ENCODE measurements around the gene VKORC1.
A peak's percentile ranks its signal among the peaks of the same experiment; 100 is the strongest.

VKORC1 gene

DNA sequence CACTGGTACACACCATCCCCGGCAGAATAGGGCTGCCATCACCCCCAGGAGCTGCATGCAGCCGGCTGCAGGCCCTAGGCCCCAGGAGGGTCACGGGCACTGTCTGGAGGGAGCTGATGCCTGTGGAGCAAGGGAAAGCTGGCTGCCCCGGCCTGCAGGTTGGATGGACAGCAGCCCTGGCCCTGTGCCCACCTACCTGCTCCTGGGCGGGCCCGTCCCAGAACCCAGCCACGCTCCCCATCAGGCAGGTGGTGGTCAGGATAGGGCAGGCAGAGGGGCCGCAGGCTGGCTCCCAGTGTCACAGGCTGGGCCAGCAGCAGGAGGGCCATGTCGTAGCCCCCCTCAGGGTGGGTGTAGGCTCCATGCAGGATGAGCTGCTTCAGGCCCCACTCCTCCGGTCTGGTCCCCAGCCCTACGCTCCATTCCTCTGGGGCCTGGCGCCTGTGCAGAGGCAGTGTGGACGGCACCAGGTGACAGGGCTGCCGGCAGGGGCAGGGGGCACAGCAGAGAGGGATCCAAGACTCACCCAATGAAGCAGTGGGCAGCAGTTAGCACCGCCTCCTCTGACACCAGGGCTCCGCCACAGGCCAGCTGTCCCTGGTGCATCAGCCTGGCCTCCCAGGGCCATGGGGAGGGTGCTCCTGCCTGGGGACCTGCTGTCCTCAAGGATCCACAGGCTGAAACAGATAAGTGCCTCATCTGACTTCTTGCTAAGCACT lies 9.9 kb downstream of the VKORC1 start:
- DNase-seq (ENCODE audit: low read depth, low spot score) = no peak
- H3K27ac ChIP-seq = peak overlapping the region; percentile 17

DNA sequence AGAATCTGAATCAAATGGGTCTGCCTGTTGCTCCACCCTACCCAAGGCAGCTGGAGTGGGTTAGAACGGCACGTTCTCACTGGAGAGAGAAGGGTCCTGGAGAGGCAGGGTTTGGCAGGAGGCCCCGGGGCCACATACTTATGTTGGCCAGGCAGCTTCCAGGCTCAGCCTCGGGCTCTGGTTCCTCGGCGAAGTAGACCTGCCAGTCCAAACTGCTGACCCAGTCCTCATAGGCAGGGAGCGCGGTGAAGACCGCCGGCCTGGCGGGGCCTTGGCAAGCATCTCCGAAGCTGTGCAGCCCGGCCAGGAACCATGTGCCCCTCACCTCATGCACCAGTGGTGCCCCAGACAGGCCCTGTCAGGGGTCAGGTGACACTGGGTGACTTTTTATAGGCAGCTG lies 10.6 kb downstream of the VKORC1 start:
- DNase-seq (ENCODE audit: low read depth, low spot score) = no peak
- H3K27ac ChIP-seq = no peak overlapping the region

DNA sequence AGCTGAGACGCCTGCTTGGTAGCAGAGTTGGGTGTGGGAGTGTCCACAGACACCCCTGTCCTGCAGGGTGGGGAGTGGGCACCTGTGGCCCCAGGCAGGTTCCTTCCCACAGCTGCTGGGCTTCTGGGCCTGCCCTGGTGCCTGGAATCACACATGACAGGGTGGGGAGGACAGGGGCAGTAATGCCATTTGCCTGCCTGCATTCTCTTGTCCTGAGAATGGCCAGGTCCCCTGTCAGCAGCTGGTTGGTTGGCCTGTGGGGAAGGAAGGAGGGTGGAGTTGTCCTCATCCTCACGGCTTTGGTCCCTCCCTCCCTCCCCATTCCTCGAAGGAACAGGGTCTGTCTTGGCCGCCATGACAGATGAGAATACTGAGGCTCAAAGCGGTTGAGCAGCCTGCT lies 11.0 kb downstream of the VKORC1 start:
- no peak for DNase-seq (ENCODE audit: low read depth, low spot score)
- no peak overlapping the region for H3K27ac ChIP-seq

DNA sequence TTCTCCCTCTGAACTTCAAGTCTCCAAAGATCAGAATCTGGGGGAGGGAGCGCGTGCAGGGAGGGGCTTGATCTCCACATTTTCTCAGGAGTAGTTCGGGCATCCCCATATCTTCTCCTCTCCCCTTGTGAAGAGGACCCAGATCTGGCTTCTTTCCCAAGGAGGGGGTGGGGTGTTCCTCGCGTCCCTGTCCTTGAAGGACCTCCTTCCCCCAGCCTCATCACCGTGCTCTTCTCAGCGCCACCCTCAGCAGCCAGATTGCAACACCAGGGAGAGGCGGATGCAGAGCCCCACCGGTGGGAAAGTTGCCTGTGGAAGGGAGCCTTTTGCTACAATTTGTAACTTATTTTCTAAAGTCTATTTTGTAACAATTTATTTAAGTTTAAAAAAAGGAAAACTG lies 11.5 kb downstream of the VKORC1 start:
- DNase-seq (ENCODE audit: low read depth, low spot score) = no peak
- no peak overlapping the region for H3K27ac ChIP-seq

DNA sequence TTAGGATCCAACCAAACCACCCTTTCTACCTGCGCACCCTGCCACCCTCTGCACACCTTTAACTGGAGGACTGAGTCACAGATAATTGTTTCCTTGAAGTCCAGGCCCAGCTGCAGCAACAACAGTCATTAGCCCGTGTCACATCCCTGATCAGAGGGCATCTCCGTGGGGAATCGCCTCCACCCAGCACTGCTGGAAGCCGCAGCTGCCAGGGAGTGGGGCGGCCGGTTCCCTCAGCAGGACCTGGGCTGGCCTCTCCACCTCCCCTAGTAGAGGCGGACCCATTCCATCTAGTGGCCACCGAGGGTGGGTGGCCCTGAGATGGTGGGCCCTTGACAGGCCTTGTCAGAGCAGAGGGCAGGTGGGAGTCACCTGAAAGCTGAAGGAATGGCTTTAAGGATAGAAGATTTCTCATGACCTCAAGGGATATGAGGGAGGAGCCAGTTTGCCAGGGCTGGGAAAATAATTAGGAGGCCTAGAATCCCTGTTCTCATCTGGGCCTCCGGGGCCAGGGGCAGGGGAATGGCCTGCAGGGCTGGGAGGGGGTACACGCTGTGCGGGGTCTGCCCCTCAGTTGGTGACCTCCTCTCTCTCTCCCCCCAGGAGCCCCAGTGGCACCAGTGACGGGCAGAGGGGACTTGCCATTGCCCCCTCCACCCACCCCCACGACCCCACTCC lies 12.1 kb downstream of the VKORC1 start:
- no peak overlapping the region for H3K27ac ChIP-seq
- no peak for DNase-seq (ENCODE audit: low read depth, low spot score)

DNA sequence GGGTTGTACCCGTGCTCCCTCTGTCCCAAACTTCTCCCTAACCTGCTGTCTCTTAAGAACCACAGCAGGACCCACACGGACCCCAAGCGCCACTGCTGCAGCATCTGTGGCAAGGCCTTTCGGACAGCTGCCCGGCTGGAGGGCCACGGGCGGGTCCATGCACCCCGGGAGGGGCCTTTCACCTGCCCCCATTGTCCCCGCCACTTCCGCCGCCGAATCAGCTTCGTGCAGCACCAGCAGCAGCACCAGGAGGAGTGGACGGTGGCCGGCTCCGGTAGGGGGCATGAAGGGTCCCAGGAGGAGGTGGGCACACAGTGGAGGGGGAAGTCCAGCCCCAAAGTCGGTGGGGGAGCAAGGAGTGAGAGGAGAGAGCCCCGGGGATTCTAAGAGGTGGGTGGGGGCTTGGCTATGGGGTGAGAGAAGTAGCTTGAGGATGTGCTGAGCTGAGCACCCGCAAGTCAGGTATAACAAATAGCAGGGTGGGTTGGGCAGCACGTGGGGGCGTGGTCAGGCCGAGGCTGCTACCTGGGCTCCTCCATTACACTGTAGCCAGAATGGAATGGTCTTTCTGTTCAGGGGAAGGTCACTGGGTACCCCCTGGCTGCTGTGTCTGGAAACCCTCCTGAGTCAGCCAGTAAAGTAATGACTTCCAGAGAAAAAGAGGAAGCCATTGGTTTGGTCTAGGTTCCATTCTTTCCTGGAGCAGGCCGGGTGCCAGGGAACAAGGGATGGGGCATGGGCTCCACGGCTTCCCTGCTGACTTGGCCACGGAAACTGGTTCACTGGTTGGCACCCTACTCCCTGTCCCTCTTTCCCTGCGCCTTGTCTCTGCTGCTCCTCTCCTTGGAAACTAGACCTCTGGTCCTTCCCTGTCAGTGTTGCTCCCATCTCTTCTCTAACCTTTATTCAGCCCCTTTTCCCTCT lies 12.9 kb downstream of the VKORC1 start:
- no peak overlapping the region for H3K27ac ChIP-seq
- DNase-seq (ENCODE audit: low read depth, low spot score) = no peak

DNA sequence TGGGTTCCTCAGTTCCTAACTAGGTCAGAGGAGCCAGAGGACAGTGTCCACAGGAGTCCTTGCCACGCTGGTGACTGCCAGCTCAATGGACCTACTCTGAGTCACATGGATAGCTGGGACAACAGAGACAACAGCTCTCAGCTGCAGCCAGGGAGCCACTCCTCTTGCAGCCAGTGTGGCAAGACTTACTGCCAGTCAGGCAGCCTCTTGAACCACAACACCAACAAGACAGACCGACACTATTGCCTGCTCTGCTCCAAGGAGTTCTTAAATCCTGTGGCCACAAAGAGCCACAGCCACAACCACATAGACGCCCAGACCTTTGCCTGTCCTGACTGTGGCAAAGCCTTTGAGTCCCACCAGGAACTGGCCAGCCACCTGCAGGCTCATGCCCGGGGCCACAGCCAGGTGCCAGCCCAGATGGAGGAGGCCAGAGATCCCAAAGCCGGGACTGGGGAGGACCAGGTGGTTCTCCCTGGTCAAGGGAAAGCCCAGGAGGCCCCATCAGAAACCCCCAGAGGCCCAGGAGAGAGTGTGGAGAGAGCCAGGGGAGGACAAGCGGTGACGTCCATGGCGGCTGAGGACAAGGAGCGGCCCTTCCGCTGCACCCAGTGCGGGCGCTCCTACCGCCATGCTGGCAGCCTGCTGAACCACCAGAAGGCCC lies 13.7 kb downstream of the VKORC1 start:
- DNase-seq (ENCODE audit: low read depth, low spot score) = no peak
- no peak overlapping the region for H3K27ac ChIP-seq

DNA sequence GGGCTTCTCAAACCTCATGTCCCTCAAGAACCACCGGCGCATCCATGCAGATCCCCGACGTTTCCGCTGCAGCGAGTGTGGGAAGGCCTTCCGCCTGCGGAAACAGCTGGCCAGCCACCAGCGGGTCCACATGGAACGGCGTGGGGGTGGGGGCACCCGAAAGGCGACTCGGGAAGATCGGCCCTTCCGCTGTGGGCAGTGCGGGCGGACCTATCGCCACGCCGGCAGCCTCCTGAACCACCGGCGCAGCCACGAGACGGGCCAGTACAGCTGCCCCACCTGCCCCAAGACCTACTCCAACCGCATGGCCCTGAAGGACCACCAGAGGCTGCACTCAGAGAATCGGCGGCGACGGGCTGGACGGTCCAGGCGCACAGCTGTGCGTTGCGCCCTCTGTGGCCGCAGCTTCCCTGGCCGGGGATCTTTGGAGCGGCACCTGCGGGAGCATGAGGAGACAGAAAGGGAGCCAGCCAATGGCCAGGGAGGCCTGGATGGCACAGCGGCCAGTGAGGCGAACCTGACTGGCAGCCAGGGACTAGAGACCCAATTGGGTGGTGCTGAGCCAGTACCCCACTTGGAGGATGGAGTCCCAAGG lies 14.5 kb downstream of the VKORC1 start:
- no peak for DNase-seq (ENCODE audit: low read depth, low spot score)
- H3K27ac ChIP-seq = no peak overlapping the region

DNA sequence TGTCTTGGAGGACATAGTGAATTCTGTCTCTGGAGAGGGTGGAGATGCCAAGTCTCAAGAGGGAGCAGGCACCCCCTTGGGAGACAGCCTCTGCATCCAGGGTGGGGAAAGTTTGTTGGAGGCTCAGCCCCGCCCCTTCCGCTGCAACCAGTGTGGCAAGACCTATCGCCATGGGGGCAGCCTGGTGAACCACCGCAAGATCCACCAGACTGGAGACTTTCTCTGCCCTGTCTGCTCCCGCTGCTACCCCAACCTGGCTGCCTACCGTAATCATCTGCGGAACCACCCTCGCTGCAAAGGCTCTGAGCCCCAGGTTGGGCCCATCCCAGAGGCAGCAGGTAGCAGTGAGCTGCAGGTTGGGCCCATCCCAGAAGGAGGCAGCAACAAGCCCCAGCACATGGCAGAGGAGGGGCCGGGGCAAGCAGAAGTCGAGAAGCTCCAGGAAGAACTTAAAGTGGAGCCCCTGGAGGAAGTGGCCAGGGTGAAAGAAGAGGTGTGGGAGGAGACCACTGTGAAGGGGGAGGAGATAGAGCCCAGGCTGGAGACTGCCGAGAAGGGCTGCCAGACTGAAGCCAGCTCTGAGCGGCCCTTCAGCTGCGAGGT lies 15.2 kb downstream of the VKORC1 start:
- no peak overlapping the region for H3K27ac ChIP-seq
- DNase-seq (ENCODE audit: low read depth, low spot score) = no peak

DNA sequence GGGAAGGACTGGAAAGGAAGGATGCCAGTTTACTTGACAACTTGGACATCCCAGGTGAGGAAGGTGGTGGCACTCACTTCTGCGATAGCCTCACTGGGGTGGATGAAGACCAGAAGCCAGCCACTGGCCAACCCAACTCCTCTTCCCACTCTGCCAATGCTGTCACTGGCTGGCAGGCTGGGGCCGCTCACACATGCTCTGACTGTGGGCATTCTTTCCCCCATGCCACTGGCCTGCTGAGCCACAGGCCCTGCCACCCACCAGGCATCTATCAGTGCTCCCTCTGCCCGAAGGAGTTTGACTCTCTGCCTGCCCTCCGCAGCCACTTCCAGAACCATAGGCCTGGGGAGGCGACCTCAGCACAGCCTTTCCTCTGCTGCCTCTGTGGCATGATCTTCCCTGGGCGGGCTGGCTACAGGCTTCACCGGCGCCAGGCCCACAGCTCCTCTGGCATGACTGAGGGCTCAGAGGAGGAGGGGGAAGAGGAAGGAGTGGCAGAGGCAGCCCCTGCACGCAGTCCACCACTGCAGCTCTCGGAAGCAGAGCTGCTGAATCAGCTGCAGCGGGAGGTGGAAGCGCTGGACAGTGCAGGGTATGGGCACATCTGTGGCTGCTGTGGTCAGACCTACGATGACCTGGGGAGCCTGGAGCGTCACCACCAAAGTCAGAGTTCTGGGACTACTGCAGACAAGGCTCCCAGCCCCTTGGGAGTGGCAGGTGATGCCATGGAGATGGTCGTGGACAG lies 15.8 kb downstream of the VKORC1 start:
- DNase-seq (ENCODE audit: low read depth, low spot score) = no peak
- no peak overlapping the region for H3K27ac ChIP-seq

DNA sequence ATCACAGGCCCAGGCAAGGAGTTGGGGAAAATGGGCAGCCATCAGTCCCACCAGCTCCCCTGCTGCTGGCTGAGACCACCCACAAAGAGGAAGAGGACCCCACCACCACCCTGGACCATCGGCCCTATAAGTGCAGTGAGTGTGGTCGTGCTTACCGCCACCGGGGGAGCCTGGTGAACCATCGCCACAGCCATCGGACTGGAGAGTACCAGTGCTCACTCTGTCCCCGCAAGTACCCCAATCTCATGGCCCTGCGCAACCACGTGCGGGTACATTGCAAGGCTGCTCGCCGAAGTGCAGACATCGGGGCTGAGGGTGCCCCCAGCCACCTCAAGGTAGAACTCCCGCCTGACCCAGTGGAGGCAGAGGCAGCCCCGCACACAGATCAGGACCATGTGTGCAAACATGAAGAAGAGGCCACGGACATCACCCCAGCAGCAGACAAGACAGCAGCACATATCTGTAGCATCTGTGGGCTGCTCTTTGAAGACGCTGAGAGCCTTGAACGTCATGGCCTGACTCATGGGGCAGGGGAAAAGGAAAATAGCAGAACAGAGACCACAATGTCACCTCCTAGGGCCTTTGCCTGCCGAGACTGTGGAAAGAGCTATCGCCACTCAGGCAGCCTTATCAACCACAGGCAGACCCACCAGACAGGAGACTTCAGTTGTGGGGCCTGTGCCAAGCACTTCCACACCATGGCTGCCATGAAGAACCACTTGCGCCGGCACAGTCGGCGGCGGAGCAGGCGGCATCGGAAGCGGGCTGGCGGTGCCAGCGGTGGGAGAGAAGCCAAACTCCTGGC lies 16.8 kb downstream of the VKORC1 start:
- no peak for DNase-seq (ENCODE audit: low read depth, low spot score)
- no peak overlapping the region for H3K27ac ChIP-seq

DNA sequence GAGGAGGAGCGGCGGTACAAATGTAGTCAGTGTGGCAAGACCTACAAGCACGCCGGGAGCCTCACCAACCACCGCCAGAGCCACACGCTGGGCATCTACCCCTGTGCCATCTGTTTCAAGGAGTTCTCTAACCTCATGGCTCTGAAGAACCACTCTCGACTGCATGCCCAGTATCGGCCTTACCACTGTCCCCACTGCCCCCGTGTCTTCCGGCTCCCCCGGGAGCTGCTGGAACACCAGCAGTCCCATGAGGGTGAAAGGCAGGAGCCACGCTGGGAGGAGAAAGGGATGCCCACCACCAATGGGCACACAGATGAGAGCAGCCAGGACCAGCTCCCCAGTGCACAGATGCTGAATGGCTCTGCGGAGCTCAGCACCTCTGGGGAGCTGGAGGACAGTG lies 17.6 kb downstream of the VKORC1 start:
- no peak for DNase-seq (ENCODE audit: low read depth, low spot score)

DNA sequence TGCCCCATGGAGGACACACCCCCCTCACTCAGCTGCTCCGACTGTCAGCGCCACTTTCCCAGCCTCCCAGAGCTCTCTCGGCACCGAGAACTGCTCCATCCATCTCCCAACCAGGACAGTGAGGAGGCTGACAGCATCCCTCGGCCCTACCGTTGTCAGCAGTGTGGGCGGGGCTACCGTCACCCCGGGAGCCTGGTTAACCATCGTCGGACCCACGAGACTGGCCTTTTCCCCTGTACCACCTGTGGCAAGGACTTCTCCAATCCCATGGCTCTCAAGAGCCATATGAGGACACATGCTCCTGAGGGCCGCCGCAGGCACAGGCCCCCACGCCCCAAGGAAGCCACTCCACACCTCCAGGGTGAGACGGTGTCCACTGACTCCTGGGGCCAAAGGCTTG lies 18.3 kb downstream of the VKORC1 start:
- DNase-seq (ENCODE audit: low read depth, low spot score) = no peak
- no peak overlapping the region for H3K27ac ChIP-seq

More for the DNA sequence above, 17.6 kb downstream of the VKORC1 start:
- no peak overlapping the region for H3K27ac ChIP-seq

DNA sequence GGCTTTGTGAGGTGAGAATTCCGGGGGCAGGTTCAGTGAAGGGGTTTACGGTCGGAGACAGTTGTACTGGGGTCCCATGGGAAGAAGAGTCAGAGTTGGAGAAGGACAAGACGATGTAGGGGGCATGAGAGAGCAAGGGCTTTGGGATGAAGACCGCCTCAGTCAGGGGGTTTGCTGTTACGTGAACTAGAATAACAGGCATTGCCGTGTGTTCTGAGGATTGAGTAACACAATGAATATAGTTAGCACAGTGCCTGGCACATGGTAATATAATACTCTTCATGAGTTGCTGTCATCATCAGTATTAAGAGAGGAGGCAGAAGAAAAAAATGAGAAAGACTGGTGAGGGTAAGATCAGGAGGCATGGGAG lies 19.8 kb downstream of the VKORC1 start:
- no peak for DNase-seq (ENCODE audit: low read depth, low spot score)
- H3K27ac ChIP-seq = peak overlapping the region; percentile 90

DNA sequence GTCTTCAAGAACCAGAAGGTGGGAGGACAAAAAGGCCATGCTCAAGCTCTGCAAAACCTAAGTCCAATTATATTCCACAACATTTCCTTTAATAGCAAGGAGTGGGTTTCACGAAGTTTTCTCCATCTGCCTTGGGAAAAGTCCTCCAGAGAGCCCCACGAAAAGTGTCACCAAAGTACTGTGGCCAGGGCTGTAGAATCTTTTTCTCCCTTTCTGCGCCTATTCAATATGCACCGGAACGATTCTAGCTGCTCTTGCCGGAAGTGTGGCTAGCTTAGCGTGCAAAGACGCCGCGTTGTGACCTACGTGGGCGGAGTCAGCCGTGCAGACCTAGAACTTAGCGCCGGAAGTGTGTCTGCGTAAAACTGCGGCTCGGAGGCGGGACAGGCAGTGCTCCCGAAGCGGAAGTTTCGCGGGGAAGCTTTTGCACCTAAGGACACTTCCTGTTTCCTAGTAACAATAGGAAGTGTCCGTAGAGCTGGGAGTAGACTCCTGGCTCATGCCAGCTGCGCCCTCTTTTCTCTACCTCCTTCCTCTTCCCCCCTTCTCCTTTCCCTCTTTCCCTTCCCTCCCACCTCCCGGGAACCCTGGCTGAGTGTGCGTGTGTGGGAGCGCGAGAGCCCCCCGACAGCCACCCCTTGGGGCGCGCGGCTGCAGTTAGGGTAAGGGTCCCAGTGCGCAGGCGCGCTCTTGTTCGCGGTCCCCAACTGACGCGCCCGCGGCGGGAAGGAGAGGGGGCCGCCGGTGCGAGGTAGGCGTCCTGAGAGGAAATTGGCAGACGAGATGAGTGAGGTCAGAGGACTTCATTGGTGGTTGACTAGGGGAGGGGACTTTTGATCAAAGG lies 20.4 kb downstream of the VKORC1 start, which contains the start of the genes ZNF646 and ZNF668:
ZNF646 (plus strand) TSS at position 453 of the 844 bp plus-strand sequence. CDS start 1,903 bp downstream, outside the sequence.
ZNF668 (minus strand) TSS at position 271 of the 844 bp plus-strand sequence. CDS start 9,781 bp downstream, outside the sequence.
- DNase-seq (ENCODE audit: low read depth, low spot score) = peak; percentile 98
- peak within 1 kb of the TSS; percentile 90 for H3K27ac ChIP-seq

DNA sequence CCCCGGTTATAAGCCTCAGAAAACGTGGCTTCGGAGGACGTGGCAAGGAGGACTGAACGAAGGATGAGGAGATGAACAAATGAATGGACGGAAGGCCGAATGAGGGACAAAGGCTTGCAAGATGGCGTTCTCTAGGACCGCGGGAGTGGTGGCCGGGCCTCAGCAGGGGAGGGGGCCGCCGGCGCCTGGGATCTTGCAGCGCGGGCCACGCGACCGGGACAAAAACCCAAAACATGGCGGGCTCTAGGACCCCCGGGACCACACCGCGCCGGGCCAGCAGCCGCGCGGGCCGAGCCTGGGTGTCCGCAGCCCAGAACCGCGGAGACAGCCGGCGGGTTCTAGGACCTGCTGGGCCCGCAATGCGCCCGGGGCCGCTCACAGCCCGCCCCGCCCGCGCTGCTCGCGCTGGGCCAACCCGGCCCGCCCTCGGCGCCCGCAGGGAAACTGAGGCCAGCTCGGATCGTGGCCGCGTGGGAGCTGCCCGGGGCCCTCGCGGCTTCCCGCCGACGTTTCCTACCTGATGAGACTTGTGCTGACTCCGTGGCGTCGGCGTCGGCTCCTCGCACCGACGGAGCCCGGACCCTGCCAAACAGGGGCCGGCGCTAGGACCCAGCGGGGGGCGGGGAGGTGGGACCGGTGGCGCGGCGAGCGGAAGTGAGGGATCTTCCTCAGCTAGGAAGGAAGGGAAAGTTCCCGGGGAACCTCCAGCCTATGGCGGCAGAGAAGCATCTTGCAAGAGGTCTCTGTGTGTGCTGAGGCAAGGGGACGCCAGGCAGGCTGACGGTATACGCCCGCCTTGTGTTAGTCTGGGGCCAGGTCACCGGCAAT lies 21.2 kb downstream of the VKORC1 start:
- peak; percentile 56 for DNase-seq (ENCODE audit: low read depth, low spot score)

More for the DNA sequence above, 21.2 kb downstream of the VKORC1 start:
- H3K27ac ChIP-seq = peak overlapping the region; percentile 90
